OCI-LY3 (cell line): ENCODE data around the gene ABCB6.

ENCODE experiments used
- EZH2phosphoT487 ChIP-seq: fragments of 200-600 bp; shearing (Covaris generic); IDR thresholded peaks from 2 replicates; pipeline ENCODE4 v1.6.1; 2018; ENCODE audit warnings: antibody characterized with exemption, mixed run types, low read depth
- TF ChIP-seq, protein P1 (sequence below): fragments of 200-600, 300-600 bp; sonication (generic); IDR thresholded peaks from 2 replicates; pipeline ENCODE4 v1.5.1; 2014; ENCODE audit warnings: antibody characterized with exemption, low read length, low read depth

DNA sequence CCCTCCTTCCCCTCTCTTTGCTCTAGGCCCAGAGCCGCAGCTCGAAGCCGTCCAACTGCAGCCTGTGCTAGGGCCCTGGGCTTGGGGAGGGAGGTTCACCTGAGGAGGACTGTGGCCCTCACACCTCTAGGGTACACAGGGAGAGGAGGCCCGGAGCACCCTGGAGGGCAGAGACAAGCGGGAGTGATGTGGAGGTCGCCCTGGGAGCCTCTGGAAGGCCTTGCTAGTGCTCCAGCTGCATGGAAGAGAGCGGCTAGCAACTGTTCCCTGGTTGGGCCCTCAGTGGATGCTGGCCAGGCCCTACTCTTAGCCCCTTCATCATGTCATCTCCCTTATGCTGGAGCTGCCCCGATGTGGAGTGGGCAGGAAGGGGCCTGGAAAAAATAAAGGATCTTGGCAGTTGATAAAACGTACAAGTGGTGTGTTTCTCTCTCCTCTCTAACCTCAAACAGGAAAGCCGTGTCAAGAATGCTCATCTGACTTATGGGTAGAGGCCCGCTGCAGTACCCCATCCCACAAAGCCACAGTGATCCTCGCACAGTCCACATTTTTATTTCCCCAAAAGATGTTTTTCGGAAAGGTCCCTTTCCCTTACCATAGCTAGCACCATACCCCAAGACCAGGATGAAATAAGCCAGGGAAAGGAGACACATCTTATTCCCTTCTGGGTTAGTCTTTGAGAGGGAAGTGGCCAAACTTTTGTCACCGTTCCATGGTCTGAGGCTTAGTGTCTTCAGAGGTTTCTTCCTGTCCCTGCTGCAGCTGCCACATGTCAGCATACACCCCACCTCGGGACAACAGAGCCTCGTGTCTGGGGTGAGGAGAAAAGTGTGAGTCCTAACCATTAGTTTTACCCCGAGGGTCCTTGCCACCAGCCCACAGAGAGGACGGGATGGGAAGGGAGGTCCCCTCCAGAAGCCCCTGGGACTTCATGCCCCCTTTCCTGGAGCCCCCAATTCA is 9.2 kb downstream of the ABCB6 start:
- TF ChIP-seq, protein P1, sequence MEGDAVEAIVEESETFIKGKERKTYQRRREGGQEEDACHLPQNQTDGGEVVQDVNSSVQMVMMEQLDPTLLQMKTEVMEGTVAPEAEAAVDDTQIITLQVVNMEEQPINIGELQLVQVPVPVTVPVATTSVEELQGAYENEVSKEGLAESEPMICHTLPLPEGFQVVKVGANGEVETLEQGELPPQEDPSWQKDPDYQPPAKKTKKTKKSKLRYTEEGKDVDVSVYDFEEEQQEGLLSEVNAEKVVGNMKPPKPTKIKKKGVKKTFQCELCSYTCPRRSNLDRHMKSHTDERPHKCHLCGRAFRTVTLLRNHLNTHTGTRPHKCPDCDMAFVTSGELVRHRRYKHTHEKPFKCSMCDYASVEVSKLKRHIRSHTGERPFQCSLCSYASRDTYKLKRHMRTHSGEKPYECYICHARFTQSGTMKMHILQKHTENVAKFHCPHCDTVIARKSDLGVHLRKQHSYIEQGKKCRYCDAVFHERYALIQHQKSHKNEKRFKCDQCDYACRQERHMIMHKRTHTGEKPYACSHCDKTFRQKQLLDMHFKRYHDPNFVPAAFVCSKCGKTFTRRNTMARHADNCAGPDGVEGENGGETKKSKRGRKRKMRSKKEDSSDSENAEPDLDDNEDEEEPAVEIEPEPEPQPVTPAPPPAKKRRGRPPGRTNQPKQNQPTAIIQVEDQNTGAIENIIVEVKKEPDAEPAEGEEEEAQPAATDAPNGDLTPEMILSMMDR: no peak
- no peak for TF ChIP-seq EZH2phosphoT487
